HepG2 (cell line): ENCODE results near the gene EMP2. TPM values are rescaled to one million over a fixed set of nuclear protein-coding genes. Genes with fewer than 3 reads are reported as not detected.
A peak's percentile ranks its signal among the peaks of the same experiment; 100 is the strongest.

Experiments
- BHLHE40 ChIP-seq: IDR thresholded peaks from 2 replicates; pipeline ENCODE4 v1.6.1; 2011; ENCODE audit warnings: low read length, improper control_type of control experiment
- FOXC1 ChIP-seq: sonication (generic); formaldehyde crosslinking; IDR thresholded peaks from 2 replicates; pipeline ENCODE4 v1.8.0; 2022; ENCODE audit warnings: mild to moderate bottlenecking, missing genetic modification reagents, borderline replicate concordance
- HDAC1 ChIP-seq: sonication (generic); formaldehyde crosslinking; IDR thresholded peaks from 2 replicates; pipeline ENCODE4 v1.5.1; 2020; ENCODE audit warnings: mild to moderate bottlenecking, missing genetic modification reagents
- TCF7 ChIP-seq: sonication (generic); IDR thresholded peaks from 2 replicates; pipeline ENCODE4 v1.6.1; 2016; ENCODE audit warnings: antibody characterized with exemption, low read depth
- TFE3 ChIP-seq: IDR thresholded peaks from 2 replicates; pipeline ENCODE4 v1.6.1; 2016
- ZFP82 ChIP-seq: sonication (generic); formaldehyde crosslinking; IDR thresholded peaks from 2 replicates; pipeline ENCODE4 v1.5.1; 2020; ENCODE audit warnings: mild to moderate bottlenecking, missing genetic modification reagents, borderline replicate concordance
- ZNF121 ChIP-seq: sonication (generic); formaldehyde crosslinking; IDR thresholded peaks from 2 replicates; pipeline ENCODE4 v1.5.0; 2020; ENCODE audit warnings: mild to moderate bottlenecking, missing genetic modification reagents
- ZNF225 ChIP-seq: sonication (generic); formaldehyde crosslinking; IDR thresholded peaks from 2 replicates; pipeline ENCODE4 v1.4.0; 2020; ENCODE audit warnings: mild to moderate bottlenecking, missing genetic modification reagents
- ZNF563 ChIP-seq: sonication (generic); formaldehyde crosslinking; IDR thresholded peaks from 2 replicates; pipeline ENCODE4 v1.8.0; 2022; ENCODE audit warnings: mild to moderate bottlenecking, moderate library complexity, missing genetic modification reagents
- ZNF572 ChIP-seq: sonication (generic); formaldehyde crosslinking; IDR thresholded peaks from 2 replicates; pipeline ENCODE4 v1.5.1; 2020; ENCODE audit warnings: mild to moderate bottlenecking, missing genetic modification reagents
- ZNF605 ChIP-seq: sonication (generic); formaldehyde crosslinking; IDR thresholded peaks from 2 replicates; pipeline ENCODE4 v1.8.0; 2022; ENCODE audit warnings: mild to moderate bottlenecking, missing genetic modification reagents
- ZNF616 ChIP-seq: sonication (generic); formaldehyde crosslinking; IDR thresholded peaks from 2 replicates; pipeline ENCODE4 v1.5.0; 2020; ENCODE audit warnings: low read depth, mild to moderate bottlenecking, missing genetic modification reagents
- ZNF619 ChIP-seq: sonication (generic); formaldehyde crosslinking; IDR thresholded peaks from 2 replicates; pipeline ENCODE4 v1.4.0; 2020; ENCODE audit warnings: mild to moderate bottlenecking, missing genetic modification reagents
- ZNF7 ChIP-seq: IDR thresholded peaks from 2 replicates; pipeline ENCODE4 v1.6.1; 2016; ENCODE audit warnings: missing biosample characterization, missing genetic modification reagents
- ZSCAN25 ChIP-seq: sonication (generic); formaldehyde crosslinking; IDR thresholded peaks from 2 replicates; pipeline ENCODE4 v1.8.0; 2022; ENCODE audit warnings: mild to moderate bottlenecking, missing genetic modification reagents
- ZZZ3 ChIP-seq: sonication (generic); formaldehyde crosslinking; IDR thresholded peaks from 2 replicates; pipeline ENCODE4 v1.4.0; 2020; ENCODE audit warnings: missing genetic modification reagents, mild to moderate bottlenecking, borderline replicate concordance
- polyA plus RNA-seq, 8 experiments: library from polyadenylated mRNA; depleted of rRNA in 3 of 8; stranded (reverse) in 7 of 8; unstranded in 1 of 8; fragments of >200 nt; fragmentation: Illumina TruSeq in 4 of 8; extraction: Trizol in 4 of 8; gene quantifications; 2 replicates each; pipeline versions ENCODE4 v1.2.1 to v1.2.3, GENCODE V29; 2011 to 2016; ENCODE audit warnings: low read depth in 4 of 8, missing spikeins in 1 of 8, mixed read lengths in 1 of 8; ENCODE audit not compliant: insufficient read depth in 1 of 8
- total RNA-seq, 5 experiments: library from RNA; depleted of rRNA; stranded (reverse); fragments of >200 nt; fragmentation: Illumina TruSeq; extraction: Trizol; gene quantifications; 2 replicates each; pipeline ENCODE4 v1.2.3, GENCODE V29; 2016; ENCODE audit warnings: low read depth in 1 of 5
- TF ChIP-seq, protein P1 (sequence below): sonication (generic); formaldehyde crosslinking; IDR thresholded peaks from 2 replicates; pipeline ENCODE4 v1.4.0; 2020; ENCODE audit warnings: missing genetic modification reagents, borderline replicate concordance
- TF ChIP-seq, protein P2 (sequence below): sonication (generic); formaldehyde crosslinking; IDR thresholded peaks from 2 replicates; pipeline ENCODE4 v1.5.0; 2020; ENCODE audit warnings: mild to moderate bottlenecking, missing genetic modification reagents, borderline replicate concordance
- TF ChIP-seq, protein P3 (sequence below): sonication (generic); formaldehyde crosslinking; IDR thresholded peaks from 2 replicates; pipeline ENCODE4 v1.4.0; 2020; ENCODE audit warnings: missing genetic modification reagents, borderline replicate concordance

The EMP2 gene
- total and polyA plus RNA-seq, 2 of the 13 experiments (the other 11 are each of a cell fraction or from before 2014, with no cell fraction given): 24.6 to 91.2 TPM

GRCh38 chr16:10618710-10619209 is 38.4 kb upstream of the EMP2 start (continued):
- TF ChIP-seq, protein P1, sequence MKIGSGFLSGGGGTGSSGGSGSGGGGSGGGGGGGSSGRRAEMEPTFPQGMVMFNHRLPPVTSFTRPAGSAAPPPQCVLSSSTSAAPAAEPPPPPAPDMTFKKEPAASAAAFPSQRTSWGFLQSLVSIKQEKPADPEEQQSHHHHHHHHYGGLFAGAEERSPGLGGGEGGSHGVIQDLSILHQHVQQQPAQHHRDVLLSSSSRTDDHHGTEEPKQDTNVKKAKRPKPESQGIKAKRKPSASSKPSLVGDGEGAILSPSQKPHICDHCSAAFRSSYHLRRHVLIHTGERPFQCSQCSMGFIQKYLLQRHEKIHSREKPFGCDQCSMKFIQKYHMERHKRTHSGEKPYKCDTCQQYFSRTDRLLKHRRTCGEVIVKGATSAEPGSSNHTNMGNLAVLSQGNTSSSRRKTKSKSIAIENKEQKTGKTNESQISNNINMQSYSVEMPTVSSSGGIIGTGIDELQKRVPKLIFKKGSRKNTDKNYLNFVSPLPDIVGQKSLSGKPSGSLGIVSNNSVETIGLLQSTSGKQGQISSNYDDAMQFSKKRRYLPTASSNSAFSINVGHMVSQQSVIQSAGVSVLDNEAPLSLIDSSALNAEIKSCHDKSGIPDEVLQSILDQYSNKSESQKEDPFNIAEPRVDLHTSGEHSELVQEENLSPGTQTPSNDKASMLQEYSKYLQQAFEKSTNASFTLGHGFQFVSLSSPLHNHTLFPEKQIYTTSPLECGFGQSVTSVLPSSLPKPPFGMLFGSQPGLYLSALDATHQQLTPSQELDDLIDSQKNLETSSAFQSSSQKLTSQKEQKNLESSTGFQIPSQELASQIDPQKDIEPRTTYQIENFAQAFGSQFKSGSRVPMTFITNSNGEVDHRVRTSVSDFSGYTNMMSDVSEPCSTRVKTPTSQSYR (CRISPR knock-in tag): no peak; the same call in 1 of the 2 replicates
- TF ChIP-seq ZZZ3 (CRISPR knock-in tag) (0 out of 2 replicates have a peak, but pooled peaks have one; percentile 47), ZNF7 (CRISPR knock-in tag) (no peak), ZNF572 (CRISPR knock-in tag) (no peak), ZNF225 (CRISPR knock-in tag) (peak; percentile 83; the same call in 1 of the 2 replicates), ZNF619 (CRISPR knock-in tag) (peak; percentile 5; the same call in 1 of the 2 replicates), FOXC1 (CRISPR knock-in tag) (0 out of 2 replicates have a peak, but pooled peaks have one; percentile 23), ZNF563 (0 out of 2 replicates have a peak, but pooled peaks have one; percentile 49), ZNF605 (peak; percentile 54; the same call in 1 of the 2 replicates), HDAC1 (CRISPR knock-in tag) (peak; percentile 58; the same call in 1 of the 2 replicates), TCF7 (no peak), ZNF121 (CRISPR knock-in tag) (peak; percentile 33; the same call in 1 of the 2 replicates), ZSCAN25 (no peak), BHLHE40 (no peak), ZFP82 (0 out of 2 replicates have a peak, but pooled peaks have one; percentile 55), TFE3 (peak; percentile 30; the same call in 1 of the 2 replicates), ZNF616 (CRISPR knock-in tag) (0 out of 2 replicates have a peak, but pooled peaks have one; percentile 34)
- TF ChIP-seq, protein P2, sequence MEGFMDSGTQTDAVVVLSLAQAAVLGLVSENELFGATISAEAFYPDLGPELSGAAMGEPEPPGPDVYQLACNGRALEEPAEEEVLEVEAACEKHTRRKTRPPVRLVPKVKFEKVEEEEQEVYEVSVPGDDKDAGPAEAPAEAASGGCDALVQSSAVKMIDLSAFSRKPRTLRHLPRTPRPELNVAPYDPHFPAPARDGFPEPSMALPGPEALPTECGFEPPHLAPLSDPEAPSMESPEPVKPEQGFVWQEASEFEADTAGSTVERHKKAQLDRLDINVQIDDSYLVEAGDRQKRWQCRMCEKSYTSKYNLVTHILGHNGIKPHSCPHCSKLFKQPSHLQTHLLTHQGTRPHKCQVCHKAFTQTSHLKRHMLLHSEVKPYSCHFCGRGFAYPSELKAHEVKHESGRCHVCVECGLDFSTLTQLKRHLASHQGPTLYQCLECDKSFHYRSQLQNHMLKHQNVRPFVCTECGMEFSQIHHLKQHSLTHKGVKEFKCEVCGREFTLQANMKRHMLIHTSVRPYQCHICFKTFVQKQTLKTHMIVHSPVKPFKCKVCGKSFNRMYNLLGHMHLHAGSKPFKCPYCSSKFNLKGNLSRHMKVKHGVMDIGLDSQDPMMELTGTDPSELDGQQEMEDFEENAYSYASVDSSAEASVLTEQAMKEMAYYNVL (CRISPR knock-in tag): peak; percentile 23; the same call in 1 of the 2 replicates
- TF ChIP-seq, protein P3, sequence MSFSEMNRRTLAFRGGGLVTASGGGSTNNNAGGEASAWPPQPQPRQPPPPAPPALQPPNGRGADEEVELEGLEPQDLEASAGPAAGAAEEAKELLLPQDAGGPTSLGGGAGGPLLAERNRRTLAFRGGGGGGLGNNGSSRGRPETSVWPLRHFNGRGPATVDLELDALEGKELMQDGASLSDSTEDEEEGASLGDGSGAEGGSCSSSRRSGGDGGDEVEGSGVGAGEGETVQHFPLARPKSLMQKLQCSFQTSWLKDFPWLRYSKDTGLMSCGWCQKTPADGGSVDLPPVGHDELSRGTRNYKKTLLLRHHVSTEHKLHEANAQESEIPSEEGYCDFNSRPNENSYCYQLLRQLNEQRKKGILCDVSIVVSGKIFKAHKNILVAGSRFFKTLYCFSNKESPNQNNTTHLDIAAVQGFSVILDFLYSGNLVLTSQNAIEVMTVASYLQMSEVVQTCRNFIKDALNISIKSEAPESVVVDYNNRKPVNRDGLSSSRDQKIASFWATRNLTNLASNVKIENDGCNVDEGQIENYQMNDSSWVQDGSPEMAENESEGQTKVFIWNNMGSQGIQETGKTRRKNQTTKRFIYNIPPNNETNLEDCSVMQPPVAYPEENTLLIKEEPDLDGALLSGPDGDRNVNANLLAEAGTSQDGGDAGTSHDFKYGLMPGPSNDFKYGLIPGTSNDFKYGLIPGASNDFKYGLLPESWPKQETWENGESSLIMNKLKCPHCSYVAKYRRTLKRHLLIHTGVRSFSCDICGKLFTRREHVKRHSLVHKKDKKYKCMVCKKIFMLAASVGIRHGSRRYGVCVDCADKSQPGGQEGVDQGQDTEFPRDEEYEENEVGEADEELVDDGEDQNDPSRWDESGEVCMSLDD (CRISPR knock-in tag): no peak
